IPS-15b (cell line): ENCODE measurements around the gene HCFC1.

Source experiments
- H3K27me3 ChIP-seq: one replicate; pipeline ENCODE4 v1.6.1; 2013; ENCODE audit warnings: low read length; ENCODE audit not compliant: control insufficient read depth, insufficient read depth
- H3K36me3 ChIP-seq: one replicate; pipeline ENCODE4 v1.6.1; 2013; ENCODE audit warnings: low read length; ENCODE audit not compliant: control insufficient read depth, insufficient read depth
- H3K4me1 ChIP-seq: one replicate; pipeline ENCODE4 v1.6.1; 2013; ENCODE audit warnings: mild to moderate bottlenecking, low read length; ENCODE audit not compliant: control insufficient read depth, insufficient read depth
- H3K4me3 ChIP-seq: one replicate; pipeline ENCODE4 v1.5.1; 2013; ENCODE audit warnings: low read depth, low read length
- H3K9ac ChIP-seq: one replicate; pipeline ENCODE4 v1.6.1; 2013; ENCODE audit warnings: low read depth, mild to moderate bottlenecking, low read length
- H3K9me3 ChIP-seq: one replicate; pipeline ENCODE4 v1.6.1; 2013; ENCODE audit warnings: mild to moderate bottlenecking, low read length; ENCODE audit not compliant: control insufficient read depth, insufficient read depth

HCFC1 gene

DNA sequence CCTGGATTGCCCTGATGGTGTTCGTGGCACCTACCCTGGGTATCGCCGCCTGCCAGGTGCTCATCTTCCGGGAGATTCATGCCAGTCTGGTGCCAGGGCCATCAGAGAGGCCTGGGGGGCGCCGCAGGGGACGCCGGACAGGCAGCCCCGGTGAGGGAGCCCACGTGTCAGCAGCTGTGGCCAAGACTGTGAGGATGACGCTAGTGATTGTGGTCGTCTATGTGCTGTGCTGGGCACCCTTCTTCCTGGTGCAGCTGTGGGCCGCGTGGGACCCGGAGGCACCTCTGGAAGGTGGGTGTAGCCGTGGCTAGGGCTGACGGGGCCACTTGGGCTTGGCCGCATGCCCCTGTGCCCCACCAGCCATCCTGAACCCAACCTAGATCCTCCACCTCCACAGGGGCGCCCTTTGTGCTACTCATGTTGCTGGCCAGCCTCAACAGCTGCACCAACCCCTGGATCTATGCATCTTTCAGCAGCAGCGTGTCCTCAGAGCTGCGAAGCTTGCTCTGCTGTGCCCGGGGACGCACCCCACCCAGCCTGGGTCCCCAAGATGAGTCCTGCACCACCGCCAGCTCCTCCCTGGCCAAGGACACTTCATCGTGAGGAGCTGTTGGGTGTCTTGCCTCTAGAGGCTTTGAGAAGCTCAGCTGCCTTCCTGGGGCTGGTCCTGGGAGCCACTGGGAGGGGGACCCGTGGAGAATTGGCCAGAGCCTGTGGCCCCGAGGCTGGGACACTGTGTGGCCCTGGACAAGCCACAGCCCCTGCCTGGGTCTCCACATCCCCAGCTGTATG lies 65.3 kb downstream of the HCFC1 start:
- Histone ChIP-seq H3K9me3 (peaks cover 4% of the 10 kb centered on the region), H3K4me1 (no peaks in the 10 kb centered on the region), H3K9ac (no peak overlapping the region)

DNA sequence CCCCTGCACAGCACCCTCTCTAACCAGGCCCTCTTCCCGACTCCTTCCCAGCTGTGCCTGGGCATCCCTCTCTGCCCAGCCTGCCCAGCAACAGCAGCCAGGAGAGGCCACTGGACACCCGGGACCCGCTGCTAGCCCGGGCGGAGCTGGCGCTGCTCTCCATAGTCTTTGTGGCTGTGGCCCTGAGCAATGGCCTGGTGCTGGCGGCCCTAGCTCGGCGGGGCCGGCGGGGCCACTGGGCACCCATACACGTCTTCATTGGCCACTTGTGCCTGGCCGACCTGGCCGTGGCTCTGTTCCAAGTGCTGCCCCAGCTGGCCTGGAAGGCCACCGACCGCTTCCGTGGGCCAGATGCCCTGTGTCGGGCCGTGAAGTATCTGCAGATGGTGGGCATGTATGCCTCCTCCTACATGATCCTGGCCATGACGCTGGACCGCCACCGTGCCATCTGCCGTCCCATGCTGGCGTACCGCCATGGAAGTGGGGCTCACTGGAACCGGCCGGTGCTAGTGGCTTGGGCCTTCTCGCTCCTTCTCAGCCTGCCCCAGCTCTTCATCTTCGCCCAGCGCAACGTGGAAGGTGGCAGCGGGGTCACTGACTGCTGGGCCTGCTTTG lies 66.0 kb downstream of the HCFC1 start:
- Histone ChIP-seq H3K4me3 (no peak overlapping the region), H3K27me3 (no peaks in the 10 kb centered on the region), H3K36me3 (no peaks in the 10 kb centered on the region), H3K9ac (no peak overlapping the region), H3K4me1 (no peaks in the 10 kb centered on the region), H3K9me3 (peaks cover 4% of the 10 kb centered on the region)

More for the DNA sequence above, 65.3 kb downstream of the HCFC1 start:
- Histone ChIP-seq H3K36me3 (no peaks in the 10 kb centered on the region), H3K27me3 (no peaks in the 10 kb centered on the region), H3K4me3 (no peak overlapping the region)

DNA sequence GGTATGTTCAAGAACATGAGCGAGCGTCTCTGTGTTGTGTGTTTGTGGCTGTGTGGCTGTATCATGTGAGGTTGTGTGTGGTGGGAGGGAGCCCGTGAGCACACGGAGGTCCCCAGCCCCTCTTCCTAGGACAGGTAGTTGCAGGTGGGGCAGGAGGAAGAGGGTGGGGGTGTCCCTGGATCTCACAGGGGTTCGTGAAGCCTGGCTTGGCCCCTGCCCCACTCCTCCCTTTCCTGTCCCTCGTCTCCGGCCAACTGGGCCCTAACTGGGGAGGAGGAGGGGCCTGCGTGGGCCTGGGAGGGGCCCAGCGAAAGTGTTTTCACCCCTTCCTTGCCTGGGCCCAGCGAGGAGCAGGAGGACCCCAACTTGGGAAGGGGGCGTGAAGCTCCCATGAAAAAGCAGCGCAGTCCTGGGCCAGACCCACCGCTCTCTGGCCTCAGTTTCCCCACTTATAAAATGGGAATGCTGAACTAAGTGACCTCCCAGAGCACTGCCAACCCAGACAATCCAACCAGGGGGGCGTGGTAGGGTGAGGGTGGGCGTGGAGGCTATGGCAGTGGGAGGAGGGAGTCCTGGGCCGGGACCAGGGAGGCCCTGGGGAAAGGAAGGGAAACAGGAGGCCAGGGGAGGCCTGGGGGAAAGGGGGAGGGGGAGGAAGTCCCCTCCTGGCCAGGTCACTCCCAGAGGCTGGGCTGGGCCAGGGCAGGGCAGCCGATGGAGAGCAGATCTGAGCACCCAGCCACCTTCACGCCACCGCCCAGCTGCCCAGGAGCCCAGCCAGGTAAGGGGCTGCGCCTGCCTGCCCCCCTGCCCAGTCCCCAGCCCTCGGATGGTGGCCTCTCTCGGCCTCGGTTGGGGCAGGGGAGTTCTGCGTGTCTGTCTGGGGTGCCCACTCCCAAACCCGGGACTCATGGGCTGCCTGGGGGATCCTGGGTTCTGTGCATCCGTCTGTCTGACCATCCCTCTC lies 67.3 kb downstream of the HCFC1 start, which contains the start of gene AVPR2:
Gene AVPR2, plus strand, starts transcription at position 683 of the 967 bp plus-strand sequence. CDS start 473 bp downstream, outside the sequence.
- Histone ChIP-seq H3K4me3 (no peak within 1 kb of the TSS), H3K9ac (no peak within 1 kb of the TSS), H3K27me3 (no peaks in the 10 kb centered on the region), H3K36me3 (no peaks in the 10 kb centered on the region), H3K4me1 (no peaks in the 10 kb centered on the region), H3K9me3 (peaks cover 4% of the 10 kb centered on the region)

GRCh38 chrX:153903238-153903980 lies 68.2 kb downstream of the HCFC1 start:
- no peaks in the 10 kb centered on the region for H3K36me3 ChIP-seq
- no peaks in the 10 kb centered on the region for H3K27me3 ChIP-seq
- H3K9ac ChIP-seq: no peak overlapping the region
- H3K4me1 ChIP-seq: no peaks in the 10 kb centered on the region
- H3K9me3 ChIP-seq: peaks cover 4% of the 10 kb centered on the region
- H3K4me3 ChIP-seq: no peak overlapping the region

GRCh38 chrX:153902385-153902784 lies 69.2 kb downstream of the HCFC1 start:
- H3K9me3 ChIP-seq: no peaks in the 10 kb centered on the region
- no peak overlapping the region for H3K4me3 ChIP-seq
- H3K4me1 ChIP-seq: no peaks in the 10 kb centered on the region
- H3K27me3 ChIP-seq: no peaks in the 10 kb centered on the region
- H3K36me3 ChIP-seq: no peaks in the 10 kb centered on the region
- H3K9ac ChIP-seq: no peak overlapping the region

DNA sequence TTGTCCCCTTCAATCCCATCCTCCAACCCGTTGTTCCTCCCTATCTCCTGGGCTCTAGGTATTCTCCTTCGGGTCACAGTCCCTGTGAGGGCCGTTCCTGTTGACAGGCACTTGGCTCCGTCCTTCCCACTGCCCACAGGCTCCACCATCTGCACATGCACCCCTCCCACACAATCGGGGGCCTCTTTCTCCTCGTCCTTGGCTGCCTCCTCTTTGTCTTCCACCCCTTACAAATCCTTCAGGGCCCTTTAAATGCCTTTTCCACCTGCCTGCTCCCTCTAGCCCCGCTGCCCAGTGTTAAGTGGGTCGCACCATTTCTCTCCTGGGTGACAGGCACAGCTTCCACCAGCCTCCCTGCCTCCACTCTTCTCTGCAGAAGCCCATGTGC lies 69.9 kb downstream of the HCFC1 start:
- Histone ChIP-seq H3K4me1 (no peaks in the 10 kb centered on the region), H3K9ac (no peak overlapping the region), H3K27me3 (no peaks in the 10 kb centered on the region), H3K4me3 (no peak overlapping the region), H3K36me3 (no peaks in the 10 kb centered on the region), H3K9me3 (no peaks in the 10 kb centered on the region)

- Histone ChIP-seq H3K4me1 (no peaks in the 10 kb centered on the region), H3K4me3 (no peak overlapping the region), H3K27me3 (no peaks in the 10 kb centered on the region), H3K9me3 (no peaks in the 10 kb centered on the region), H3K36me3 (no peaks in the 10 kb centered on the region), H3K9ac (no peak overlapping the region)
Measured at GRCh38 chrX:153900831-153901752, 70.5 kb downstream of the HCFC1 start.

- H3K4me1 ChIP-seq: no peaks in the 10 kb centered on the region
- H3K4me3 ChIP-seq: no peak overlapping the region
- H3K27me3 ChIP-seq: no peaks in the 10 kb centered on the region
Measured at GRCh38 chrX:153897899-153898298, 73.7 kb downstream of the HCFC1 start.

More at GRCh38 chrX:153897899-153898298, 73.7 kb downstream of the HCFC1 start:
- Histone ChIP-seq H3K9me3 (no peaks in the 10 kb centered on the region), H3K9ac (no peak overlapping the region), H3K36me3 (no peaks in the 10 kb centered on the region)
